GM12873 (cell line): ENCODE results near the gene YTHDC2.

Experiments used
- TF ChIP-seq, protein P1 (sequence below): IDR thresholded peaks from 2 replicates; pipeline ENCODE4 v1.5.1; 2012; ENCODE audit warnings: low read depth, mild to moderate bottlenecking, moderate library complexity, low read length, control low read depth; ENCODE audit not compliant: insufficient read depth; ENCODE audit errors: missing control alignments

The YTHDC2 gene

DNA sequence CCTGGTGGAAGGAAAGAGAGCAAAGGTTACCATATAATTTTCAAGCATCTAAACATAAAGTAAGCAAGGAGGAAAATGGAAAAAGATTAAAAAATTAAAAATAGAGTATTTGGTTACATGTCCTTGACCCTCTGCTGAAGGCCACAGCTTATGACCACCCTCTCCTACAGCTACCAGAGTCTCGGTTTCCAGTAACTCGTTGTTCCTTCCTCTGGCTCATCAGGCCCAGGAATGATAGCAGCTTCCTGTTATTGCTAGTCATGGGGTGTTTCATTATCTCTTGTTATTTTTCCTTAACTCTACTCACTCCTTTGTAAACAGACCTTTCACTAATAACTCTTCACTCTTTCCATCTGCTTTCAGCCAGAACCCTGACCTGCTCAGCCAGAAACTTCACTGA is 102.2 kb downstream of the YTHDC2 start:
- TF ChIP-seq, protein P1, sequence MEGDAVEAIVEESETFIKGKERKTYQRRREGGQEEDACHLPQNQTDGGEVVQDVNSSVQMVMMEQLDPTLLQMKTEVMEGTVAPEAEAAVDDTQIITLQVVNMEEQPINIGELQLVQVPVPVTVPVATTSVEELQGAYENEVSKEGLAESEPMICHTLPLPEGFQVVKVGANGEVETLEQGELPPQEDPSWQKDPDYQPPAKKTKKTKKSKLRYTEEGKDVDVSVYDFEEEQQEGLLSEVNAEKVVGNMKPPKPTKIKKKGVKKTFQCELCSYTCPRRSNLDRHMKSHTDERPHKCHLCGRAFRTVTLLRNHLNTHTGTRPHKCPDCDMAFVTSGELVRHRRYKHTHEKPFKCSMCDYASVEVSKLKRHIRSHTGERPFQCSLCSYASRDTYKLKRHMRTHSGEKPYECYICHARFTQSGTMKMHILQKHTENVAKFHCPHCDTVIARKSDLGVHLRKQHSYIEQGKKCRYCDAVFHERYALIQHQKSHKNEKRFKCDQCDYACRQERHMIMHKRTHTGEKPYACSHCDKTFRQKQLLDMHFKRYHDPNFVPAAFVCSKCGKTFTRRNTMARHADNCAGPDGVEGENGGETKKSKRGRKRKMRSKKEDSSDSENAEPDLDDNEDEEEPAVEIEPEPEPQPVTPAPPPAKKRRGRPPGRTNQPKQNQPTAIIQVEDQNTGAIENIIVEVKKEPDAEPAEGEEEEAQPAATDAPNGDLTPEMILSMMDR, result no peak

DNA sequence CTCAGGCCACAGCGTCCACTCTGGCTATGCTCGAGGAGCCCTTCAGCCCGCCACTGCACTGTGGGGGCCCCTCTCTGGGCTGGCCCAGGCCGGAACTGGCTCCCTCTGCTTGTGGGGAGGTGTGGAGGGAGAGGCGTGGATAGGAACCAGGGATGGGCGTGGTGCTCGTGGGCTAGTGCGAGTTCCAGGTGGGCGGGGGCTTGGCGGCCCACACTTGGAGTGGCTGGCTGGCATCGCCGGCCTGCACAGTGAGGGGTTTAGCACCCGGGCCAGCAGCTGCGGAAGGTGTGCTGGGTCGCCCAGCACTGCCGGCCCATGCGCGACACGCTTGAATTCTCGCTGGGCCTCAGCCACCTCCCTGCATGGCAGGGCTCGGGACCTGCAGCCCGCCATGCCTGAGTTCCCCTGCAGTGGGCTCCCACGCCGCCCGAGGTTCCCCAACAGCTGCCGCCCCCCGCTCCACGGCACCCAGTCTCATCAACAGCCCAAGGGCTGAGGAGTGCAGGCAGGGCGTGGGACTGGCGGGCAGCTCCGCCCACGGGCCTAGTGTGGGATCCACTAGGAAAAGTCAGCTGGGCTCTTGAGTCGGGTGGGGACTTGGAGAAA is 103.8 kb downstream of the YTHDC2 start:
- TF ChIP-seq, protein P1, result no peak

DNA sequence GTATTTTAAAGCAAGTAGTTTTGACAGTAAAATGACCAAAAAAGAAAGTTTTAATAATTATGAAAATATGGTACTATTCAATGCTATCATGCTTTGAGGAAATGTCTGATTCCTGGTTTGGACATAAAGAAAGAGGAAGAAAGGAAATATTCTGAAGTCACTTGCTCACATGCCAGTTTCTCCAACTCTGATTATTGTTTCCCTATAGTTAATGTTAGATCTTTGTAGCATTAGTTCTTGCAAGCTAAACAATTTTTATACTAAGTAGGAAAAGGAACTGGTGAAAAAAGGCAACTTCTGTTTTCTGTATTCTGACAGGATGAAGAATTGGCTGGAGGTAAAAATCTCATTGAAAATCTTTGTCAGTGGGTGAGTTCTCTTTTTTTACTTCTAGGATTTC is 119.5 kb downstream of the YTHDC2 start:
- TF ChIP-seq, protein P1, result no peak

DNA sequence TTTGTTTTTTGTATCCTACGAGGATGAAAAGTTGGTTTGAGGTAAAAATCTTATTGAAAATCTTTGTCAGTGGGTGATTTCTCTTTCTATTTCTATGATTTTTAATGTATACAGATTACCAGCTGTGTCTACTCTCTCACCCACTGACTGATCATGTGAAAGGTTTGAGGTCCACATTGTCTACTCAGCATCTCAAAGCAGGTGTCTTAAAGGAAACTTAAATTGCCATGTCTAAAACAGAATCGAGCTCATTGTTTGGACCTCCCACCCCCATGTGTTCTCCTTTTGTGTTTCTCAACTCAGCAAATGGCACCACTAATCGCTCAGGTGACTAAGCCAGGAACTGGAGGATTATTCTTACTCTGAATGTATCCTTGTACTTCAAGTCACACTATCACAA is 121.5 kb downstream of the YTHDC2 start:
- TF ChIP-seq, protein P1, result no peak

GRCh38 chr5:113641715-113642114 is 128.2 kb downstream of the YTHDC2 start:
- TF ChIP-seq, protein P1, result no peak
